GM04503 (cell line): ENCODE data around the gene POLQ.
"Not testable (repeated sequence)": the region's sequence is repeated elsewhere in the genome, so short reads cannot be mapped to it uniquely, and the experiment has no call there.

Experiments used
- DNase-seq: peaks from one replicate; pipeline ENCODE4 v3.0.0-alpha.2; 2012; ENCODE audit warnings: low read depth

The POLQ gene

DNA sequence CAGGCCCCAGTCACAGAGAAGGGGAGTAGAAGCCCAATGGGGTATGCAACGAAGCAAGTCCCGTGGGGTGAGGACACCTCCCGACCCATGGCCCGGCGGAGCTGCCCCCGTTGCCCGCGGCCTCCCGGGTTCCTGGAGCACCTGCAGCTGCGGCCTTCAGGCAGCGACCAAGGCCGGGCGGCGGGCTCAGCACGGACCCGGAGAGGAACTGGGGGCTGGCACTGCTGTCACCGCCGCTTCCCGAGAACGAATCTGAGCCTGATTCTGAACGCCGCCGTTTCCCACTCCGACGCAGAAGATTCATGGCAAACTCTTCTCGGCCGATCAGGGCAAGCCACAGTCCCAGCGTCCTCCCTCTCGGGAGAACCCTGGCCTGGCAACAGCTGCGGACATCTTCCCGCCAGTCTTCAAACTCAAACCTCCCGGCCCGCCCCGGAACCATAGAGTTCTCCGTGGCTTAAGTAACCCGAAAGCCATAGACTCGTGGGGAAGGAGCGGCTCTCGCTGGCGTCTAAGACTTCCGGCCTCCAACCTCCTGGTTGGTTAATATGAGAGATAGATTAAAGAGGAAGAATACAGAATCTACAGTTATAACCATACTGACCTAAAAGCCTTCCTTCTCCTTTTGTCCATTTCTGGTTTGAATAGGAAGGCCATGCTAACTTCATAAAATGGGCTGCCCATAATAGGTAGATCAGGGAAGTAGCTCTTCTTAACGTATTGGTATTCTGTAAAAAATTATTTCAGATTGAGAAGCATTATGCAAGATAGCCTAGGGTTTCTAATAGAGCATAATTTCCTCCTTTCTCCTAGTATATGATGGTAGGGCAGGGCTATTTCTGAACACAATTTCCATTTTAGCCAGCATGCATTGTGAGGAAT lies at the start of gene POLQ:
Gene POLQ, minus strand, starts transcription at position 415 of the 882 bp plus-strand sequence. Its CDS starts 111 bp downstream, at position 304.
- peak; percentile 78 for DNase-seq

DNA sequence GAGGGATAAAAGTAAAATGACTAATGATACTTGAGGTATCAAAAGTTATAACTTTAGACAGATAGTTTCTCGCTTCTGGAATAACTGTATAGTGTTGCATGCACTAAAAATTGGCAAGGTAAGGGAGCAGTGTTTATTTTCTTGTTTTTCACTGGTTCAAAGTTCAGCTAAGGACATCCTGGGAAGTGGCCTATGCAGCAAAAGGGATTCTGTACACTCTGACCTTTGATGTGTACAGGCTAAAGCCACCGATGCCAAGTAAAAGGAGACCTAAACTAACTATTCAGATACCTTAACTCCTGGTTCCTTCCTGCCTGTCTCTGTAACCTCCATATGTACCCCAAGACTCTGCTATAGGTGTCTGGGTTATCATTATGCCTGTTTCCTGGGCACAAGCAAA lies 49.1 kb upstream of the POLQ start:
- DNase-seq, result no peak

DNA sequence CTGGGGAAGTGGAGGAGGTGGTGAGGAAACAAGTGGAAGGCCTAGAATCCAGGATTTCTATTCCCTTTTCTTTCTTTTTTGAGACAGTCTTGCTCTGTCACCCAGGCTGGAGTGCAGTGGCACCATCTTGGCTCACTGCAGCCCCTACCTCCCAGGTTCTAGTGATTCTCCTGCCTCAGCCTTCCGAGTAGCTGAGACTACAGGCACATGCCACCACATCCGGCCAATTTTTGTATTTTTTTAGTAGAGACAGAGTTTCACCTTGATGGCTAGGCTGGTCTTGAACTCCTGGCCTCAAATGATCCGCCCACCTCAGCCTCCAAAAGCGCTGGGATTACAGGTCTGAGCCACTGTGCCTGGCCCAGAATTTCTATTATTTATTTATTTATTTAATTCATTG lies 48.0 kb upstream of the POLQ start:
- not testable (repeated sequence) for DNase-seq

DNA sequence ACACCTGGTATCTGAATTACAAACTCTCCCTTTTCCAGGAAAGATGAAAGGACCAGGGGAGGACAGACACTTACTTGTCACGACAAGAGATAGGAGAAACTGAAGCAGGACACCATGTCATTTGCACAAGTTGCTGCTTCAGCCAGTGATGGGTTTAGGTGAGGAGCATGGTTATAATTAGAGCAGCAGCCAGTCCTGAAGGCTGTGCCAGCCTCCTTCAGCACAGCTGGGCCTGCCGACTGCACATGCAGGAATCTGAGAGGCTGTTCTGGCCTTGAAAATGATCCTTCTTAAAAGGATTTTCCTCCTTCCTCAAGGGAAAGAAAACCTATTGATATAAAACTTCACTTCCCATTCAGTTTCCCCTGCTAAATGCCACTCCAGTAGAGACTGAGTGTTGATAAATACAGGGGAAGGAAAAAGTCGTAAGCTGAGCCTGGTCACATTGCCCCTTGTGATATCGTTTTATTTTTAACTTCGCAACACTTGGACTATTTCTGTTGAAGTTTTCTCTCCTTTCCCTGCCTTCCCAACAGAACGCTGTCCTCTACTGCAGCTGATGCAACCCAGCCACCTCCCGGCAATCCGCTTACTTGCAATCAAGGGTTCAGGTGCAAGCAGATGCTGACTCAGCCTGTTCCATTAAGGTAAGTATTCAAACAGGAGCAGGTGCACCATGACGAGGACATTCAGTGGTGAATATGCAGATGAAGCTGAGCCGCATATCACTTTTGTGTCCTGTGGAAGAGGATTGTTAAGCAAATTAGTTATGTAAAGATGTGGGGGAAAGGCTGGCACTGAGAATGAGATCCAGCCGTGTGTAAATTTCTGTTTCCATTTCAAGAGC lies 47.3 kb upstream of the POLQ start, which contains the start of gene FBXO40:
Gene FBXO40, plus strand, starts transcription at position 524 of the 847 bp plus-strand sequence. CDS start 27,197 bp downstream, outside the sequence.
- DNase-seq, result no peak

DNA sequence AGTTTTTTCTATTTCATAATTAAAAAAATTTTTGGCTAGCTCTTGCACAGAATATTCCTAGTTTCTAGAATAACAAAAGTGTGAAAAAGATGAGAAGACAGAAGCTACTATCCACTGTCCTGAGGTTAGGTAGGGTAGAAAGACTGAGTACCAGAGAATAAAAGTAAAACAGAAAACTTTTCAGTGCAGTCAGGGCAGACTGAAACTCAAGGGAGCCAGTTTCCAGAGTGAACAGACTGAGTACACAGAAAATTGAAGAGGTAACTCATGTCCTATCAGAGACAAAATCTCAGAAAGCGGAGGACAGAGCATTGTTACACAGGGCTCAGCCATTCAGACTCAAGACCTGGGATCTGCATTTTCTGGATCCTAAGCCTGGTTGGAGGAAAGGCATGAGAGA lies 38.6 kb upstream of the POLQ start:
- no peak for DNase-seq

DNA sequence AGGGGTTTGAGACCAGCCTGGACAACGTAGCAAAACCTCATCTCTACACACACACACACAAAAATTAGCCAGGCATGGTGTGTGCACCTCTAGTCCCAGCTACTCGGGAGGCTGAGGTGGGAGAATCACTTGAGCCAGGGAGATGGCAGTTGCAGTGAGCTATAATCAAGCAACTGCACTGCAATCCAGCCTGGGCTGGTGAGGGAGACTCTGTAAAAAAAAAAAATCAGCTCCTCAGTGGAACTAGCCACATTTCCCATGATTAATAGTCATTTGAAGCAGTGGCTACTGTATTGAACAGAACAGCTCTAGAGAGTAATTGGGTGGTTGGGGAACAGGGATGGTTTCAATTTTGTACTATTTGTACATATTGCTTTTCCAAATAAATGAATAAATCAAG lies 35.9 kb upstream of the POLQ start:
- no peak for DNase-seq

DNA sequence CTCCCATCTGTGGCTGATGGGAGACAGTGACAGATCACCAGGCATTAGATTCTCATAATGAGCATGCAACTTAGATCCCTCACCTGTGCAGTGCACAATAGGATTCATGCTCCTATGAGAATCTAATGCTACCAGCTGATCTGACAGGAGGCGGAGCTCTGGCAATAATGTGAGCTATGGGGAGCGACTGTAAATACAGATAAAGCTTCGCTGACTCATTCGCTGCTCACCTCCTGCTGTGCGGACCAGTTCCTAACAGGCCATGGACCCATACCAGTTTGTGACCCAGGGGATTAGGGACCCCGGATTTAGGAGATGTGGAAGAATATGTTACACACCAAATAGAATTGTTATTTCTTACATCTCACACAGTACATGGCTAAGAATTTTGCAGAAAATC lies 28.7 kb upstream of the POLQ start:
- no peak for DNase-seq

DNA sequence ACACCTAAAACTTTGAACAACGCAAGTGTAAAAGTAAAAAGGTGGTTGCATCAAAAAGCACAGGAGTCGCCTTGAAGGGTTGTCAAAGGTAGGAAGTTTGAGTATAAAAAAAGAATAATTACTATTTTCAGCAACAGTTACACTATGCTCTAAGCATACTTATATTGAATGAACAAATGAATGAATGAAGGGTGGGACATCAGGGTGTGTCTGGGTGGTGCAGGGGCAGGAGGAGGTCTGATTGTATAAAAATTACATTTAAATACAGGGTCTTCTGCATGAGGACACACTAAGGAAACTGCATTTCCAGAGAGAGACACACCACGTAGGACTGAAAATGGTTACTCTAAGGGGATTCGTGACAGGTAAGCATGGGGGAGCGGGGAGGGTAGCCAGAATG lies 21.9 kb upstream of the POLQ start, which contains the start of gene ARGFX:
Gene ARGFX, plus strand, starts transcription at position 301 of the 400 bp plus-strand sequence. CDS start 2,765 bp downstream, outside the sequence.
- DNase-seq, result no peak

DNA sequence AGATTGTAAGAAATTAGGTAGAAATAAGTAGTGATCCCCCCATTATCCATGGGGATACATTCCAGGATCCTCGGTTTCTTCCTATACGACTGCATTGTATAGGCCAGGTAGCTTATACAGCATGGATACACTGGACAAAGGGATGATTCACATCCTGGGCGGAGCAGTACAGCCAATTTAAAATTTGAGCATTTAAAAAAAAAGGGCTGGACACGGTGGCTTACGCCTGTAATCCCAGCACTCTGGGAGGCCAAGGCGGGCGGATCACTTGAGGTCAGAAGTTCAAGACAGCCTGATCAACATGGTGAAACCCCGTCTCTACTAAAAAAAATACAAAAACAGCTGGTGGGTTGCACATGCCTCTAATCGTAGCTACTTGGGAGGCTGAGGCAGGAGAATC lies 21.0 kb upstream of the POLQ start:
- no peak for DNase-seq

DNA sequence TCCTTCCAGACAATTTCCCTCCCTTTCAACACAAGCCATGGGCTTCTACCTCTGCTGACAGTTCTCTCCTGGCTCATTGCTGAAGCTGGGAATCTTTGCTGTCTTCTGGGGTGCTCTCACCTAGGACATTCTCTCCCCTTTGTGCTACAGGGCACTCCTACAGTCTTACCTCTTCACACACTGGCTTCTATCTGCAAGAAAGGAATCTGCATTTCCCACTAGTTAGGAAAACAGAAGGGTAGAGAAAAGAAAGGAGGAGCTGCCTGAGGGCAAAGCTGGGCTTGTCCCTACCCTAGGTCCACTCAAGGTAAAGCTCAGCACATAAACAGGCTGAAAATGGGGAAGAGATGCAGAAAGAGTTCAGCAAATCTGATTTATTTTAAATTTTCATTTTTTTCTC lies 16.4 kb upstream of the POLQ start:
- DNase-seq, result no peak

DNA sequence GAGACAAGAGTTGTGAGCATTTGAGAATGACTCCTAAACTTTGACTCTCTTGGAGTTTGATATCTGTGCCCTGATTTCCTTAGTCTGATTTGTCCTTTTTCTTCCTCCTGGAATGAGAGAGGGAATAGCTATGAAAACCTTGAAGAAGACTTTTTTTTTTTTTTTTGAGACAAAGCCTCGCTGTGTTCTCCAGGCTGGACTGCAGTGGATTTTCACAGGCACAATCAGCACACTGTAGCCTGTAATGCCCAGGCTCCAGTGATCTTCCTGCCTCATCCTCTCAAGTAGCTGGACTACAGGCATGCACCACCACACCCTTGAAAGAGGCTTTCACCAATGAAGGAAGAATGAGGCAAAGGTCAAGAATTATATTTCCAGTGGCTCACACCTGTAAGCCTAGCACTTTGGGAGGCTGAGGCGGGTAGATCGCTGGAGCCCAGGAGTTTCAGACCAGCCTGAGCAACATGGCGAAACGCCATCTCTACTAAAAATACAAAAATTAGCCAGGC lies 11.7 kb upstream of the POLQ start:
- no peak for DNase-seq

DNA sequence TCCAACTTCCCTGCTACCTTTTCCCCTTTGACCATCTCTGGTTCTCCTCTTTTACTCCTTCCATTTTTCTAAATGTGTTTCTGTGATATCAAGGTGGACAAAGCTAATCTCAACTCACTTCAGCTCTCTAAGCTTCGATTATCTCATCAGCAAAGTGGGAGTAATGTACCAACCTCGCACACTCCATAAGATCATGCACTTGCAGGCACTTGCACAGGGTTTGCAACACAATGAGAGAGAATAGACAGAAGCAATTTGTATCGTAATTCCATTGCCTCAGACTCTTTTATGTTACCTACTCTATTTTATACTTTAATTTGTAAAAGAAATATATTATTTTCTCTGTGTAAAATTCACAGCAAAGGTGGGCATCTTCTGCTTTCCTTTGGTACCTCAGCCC lies 7.0 kb upstream of the POLQ start:
- DNase-seq, result no peak

DNA sequence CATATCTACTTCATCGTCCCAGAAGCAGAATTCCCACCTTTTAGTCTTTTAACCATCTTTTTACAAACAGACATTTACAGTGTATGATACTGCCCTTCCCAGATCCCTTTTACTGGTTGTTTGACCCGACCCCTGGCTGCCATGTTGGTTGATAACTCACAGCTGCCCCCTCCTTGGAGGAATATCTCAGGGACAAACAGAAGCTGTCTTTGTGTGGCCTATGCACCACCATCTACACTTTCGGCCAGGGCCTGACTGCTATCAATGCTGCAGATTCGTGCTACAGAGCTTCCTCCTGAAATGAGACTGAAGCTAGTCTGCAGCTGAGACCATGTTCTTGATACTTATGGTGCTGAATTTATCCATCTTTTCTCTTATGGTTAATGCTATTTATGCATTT lies 6.6 kb upstream of the POLQ start:
- DNase-seq, result no peak

DNA sequence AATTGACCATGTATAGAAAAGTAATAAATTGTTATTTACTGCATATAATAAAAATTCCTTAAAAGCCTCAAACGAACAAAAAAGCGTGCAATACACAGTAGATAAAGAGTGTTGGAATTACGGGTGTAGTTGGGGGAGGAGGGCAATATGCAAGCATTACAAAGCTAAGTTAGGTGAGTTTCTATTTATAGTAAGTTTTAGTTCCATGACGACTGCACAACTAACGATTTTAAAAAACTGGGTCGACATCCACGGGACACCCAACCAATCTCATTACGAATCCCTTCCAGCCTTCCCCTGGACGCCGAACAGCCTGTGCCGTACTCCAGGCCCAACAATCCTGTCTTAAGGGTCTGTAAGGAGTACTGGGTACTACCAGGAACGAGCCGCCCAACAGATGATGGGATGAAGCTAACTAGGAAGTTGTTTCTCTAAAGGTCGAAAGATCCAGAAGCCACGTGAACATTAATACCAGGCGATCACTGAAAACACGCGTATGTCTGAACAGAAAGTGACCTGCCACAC lies 677 bp downstream of the POLQ start:
- no peak for DNase-seq

DNA sequence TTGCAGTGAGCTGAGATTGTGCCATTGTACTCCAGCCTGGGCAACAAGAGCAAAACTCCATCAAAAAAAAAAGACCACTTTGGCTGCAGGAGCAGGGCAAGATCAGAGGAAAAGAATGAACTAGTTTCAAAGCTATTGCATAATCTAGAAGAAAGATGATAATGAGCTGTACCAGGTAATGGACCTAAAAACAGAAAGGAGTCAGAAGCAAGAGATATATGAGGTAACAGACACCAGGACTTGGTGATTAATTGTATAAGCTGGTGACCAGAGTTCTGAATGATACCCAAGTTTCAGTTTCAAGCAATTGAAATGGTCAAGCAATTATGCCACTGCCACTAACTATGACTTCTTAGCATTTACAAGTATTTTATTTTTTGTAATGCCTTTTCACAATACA lies 2.9 kb downstream of the POLQ start:
- no peak for DNase-seq

DNA sequence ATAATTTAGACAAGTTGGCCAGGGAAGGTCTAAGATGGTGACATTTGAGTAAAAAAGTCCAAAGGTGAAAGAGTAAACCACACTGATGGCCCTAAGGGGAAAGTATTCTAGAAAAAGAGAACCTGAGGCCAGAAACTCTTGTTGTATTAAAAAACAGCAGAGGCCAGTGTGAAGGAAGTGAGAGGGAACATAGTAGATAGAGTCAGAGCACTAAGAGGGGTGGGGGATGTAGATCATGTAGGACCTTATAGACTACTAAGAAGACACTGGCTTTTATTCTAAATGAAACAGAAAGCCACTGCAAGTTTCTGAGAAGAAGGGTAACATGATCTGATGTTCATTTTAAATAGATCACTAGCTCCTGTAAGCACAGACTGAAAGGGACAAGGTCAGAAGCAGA lies 14.5 kb downstream of the POLQ start:
- no peak for DNase-seq

DNA sequence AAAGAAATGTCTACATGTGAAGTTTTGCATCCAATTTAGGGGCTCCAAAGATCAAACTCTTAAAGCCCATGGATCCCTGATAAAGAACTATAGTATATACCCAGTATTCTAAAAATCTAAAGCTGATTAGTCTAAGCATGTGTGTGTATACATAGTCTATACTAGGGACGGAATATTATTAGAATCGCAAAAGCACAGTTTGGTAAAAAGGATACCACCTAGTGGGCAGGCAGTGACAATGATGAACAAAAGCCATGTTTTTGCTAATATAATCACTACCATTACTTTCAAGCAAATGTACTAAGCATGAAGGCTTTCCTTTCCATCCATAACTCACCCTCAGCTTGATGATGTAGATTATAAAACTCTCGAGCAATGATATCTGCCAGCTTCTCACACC lies 16.5 kb downstream of the POLQ start:
- no peak for DNase-seq

DNA sequence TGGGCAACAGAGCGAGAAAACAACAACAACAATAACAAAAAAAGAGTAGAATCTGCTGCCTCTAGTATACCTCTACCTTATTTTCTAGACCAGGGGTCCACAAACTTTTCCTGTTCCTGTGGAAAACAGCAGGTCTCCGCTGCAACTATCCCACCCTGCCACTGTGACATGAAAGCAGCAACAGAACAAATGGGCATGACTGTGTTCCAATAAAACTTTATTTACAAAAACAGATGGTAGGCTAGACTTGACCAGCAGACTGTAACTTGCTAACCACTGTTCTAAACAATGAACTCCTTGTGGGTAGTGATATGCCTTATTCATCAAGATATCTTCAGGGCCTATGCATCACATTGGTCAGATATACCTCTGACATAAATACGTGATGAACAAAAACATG lies 25.3 kb downstream of the POLQ start:
- no peak for DNase-seq

DNA sequence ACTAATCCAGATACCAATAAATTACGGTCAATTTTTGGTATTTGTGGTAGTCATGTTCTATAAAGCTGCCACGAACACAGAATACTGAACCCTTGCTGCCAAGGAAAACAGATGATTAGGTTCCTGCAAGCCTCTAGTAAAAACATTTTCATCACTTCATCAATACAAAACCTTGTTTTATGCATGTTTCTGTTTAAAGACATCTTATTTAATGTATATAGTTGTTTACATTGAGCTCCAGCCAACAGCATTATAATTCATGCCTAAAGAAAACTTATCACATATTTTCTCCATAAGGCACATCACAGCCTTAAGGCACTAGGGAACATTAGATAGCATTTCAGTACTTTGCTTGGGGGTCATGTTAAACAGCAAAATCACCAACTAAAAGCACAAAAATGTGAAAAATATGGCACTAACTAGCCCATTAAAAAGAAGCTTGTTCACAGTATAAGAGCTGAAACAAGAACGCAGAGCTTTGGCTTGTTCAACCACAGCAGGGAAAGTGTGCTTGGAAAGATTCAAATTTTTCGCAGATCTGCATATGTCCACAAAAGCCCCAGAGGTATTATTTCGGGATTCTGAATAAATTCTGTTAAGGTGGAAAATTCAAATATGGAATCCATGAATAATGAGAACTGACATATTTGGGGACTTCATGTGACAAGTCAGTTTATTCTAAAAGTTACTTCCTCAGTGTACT lies 27.7 kb downstream of the POLQ start:
- no peak for DNase-seq

DNA sequence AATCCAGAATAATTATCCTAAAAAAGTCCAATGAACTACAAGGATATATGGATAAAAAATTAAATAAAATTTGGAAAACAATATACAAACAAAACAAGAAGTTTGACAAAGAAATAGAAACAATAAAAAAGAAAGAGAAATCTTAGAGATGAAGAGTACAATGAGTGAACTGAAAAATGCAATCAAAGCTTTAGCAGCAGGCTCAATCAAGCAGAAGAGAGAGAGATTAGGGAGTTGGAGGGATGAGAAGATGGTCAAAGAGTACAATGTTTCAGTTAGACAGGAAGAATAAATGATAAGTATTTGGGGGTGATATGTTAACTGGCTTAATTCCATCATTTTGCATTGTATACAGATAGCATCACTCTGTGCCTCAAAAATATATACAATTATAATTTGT lies 29.9 kb downstream of the POLQ start:
- DNase-seq, result no peak

DNA sequence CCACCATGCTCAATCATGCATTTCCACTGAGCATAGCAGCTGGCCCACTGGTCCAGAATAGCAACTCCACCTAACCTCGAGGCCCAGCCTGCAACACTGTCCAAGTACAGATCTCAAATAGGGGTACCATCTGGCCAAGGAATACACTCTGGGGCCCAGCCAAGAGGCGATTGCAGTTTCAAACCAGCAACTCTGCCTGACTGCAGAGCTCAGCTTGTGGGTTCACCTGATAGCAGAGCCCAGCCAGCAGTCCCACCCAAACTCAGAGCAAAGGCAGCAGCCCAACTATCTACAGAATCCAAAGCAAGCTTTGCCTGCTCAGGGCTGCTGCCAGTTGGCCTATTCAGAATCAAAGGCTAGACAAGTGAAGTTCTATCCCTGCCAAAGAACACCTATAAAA lies 30.5 kb downstream of the POLQ start:
- no peak for DNase-seq

DNA sequence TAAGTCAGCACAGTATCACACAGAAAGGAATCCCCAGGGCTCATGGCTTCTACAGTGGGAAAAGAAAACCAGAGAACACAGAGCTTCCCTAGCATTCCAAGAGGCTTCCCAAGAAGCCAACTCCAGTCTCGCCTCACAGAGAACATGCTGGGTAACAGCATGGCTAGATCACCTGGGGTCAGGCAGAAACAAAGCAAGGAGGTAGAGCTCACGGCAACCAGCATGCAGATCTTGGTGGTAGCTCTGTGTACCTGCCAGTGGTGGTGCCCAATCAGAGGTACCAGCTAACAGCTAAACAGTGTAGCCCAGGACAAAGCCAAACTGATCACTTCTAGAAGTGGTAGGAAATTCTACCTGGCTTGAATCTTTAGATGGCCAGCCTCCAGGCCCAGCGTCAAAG lies 31.3 kb downstream of the POLQ start:
- DNase-seq, result no peak
